ENCODE results near the gene OR52M1.
"Not testable (repeated sequence)": the region's sequence is repeated elsewhere in the genome, so short reads cannot be mapped to it uniquely, and the experiment has no call there.

DNA sequence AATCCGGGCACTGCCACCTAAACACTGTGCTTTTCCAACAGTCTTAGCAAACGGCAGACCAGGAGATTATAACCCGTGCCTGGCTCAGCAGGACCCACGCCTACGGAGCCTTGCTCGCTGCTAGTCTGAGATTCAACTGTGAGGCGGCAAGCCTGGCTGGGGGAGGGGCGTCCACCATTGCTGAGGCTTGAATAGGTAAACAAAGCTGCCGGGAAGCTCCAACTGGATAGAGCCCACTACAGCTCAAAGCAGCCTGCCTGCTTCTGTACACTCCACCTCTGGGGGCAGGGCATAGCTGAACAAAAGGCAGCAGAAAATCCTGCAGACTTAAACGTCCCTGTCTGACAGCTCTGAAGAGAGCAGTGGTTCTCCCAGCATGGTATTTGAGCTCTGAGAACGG is 13.3 kb upstream of the OR52M1 start:
- TF ChIP-seq, protein P1, sequence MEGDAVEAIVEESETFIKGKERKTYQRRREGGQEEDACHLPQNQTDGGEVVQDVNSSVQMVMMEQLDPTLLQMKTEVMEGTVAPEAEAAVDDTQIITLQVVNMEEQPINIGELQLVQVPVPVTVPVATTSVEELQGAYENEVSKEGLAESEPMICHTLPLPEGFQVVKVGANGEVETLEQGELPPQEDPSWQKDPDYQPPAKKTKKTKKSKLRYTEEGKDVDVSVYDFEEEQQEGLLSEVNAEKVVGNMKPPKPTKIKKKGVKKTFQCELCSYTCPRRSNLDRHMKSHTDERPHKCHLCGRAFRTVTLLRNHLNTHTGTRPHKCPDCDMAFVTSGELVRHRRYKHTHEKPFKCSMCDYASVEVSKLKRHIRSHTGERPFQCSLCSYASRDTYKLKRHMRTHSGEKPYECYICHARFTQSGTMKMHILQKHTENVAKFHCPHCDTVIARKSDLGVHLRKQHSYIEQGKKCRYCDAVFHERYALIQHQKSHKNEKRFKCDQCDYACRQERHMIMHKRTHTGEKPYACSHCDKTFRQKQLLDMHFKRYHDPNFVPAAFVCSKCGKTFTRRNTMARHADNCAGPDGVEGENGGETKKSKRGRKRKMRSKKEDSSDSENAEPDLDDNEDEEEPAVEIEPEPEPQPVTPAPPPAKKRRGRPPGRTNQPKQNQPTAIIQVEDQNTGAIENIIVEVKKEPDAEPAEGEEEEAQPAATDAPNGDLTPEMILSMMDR (IDR thresholded peaks at IDR 0.05), result not testable (repeated sequence)
- not testable (repeated sequence) for TF ChIP-seq POLR2A (IDR thresholded peaks at IDR 0.05)
